Inferior parietal cortex (tissue), 1 donor: ENCODE results near the gene NT5DC3.
"Not testable (repeated sequence)": the region's sequence is repeated elsewhere in the genome, so short reads cannot be mapped to it uniquely, and the experiment has no call there.

ENCODE experiments used
- DNase-seq: peaks from one replicate; pipeline ENCODE4 v3.0.0-alpha.2; 2016; ENCODE audit errors: extremely low spot score

Gene NT5DC3

DNA sequence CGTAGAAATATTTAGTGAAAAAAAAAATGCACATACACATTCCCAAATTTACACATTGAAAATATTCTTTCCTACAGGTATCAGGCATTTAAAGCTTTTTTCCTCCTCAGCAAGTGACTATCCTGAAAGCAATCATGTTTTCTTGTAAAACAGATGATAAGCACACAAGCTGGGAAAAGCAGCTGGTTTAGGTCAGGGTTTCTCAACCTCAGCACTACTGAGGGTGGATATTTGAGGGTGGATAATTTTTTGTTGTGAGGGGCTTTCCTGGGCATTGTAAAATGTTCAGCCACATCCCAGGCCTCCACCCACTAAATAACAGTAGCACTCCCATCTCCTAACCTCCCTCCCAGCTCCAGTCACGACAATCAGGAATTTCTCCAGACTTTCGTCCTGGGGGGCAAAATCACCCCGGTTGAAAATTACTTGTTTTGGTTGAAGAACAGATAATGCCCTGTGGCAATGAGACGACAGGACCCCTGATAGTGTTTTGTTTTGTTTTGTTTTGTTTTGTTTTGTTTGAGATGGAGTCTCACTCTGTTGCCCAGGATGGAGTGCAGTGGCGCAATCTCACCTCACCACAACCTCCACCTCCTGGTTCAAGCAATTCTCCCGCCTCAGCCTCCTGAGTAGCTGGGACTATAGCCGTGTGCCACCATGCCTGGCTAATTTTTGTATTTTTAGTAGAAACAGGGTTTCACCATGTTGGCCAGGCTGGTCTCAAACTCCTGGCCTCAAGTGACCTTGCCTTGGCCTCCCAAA lies 15.0 kb upstream of the NT5DC3 start:
- no peak for DNase-seq

DNA sequence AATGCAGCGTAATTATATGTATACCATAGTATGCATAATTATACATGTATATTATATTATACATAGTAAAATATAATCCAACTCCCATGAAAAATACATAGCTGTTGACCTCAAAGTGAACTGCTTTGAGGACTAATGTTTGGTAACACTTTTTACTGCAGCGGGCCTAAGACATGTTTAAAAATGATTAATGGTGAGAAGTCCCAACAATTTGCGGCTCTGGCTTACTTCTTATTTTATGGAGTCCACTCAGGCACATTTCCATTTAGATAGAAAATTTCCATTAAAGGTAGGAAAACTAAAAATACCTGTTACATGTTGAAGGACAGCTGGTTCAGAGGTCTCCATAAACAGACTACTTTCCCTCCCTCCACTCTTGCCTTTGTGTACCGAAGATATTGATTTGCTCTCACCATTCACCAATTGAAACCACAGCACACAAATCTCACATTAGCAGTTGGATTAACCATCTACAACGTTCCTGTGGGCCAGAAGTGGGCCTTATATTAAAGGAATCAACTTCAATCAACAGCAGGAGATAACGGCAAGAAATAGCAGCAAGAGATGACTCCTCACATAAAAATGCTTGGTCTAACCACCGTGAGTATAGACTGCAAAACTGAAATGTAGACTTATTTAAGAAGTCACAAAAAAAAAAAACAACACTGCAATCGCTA lies 14.1 kb upstream of the NT5DC3 start:
- no peak for DNase-seq

DNA sequence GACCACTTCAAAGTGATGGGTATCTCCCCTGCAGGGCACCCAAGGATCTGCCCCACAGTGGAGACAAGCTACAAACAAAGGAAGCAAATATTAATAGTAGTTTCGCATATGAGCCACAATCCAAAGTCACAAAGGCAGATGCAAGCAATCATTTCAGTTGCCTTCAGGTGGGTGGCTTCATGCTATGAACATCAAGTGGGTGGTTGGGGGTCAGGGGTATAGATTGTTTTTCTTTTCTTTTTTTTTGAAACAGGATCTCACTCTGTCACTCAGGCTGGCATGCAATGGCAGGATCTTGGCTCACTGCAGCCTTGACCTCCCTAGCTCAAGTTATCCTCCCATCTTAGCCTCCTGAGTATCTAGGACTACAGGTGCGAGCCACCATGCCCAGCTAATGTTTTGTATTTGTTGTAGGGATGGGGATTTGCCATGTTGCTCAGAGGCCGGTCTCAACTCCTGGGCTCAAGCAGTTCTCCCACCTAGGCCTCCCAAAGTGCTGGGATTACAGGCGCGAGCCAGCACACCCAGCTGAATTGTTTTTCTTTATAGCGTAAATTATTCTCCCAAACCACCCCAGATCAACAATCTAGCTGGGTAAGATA lies 13.4 kb upstream of the NT5DC3 start:
- DNase-seq: no peak

DNA sequence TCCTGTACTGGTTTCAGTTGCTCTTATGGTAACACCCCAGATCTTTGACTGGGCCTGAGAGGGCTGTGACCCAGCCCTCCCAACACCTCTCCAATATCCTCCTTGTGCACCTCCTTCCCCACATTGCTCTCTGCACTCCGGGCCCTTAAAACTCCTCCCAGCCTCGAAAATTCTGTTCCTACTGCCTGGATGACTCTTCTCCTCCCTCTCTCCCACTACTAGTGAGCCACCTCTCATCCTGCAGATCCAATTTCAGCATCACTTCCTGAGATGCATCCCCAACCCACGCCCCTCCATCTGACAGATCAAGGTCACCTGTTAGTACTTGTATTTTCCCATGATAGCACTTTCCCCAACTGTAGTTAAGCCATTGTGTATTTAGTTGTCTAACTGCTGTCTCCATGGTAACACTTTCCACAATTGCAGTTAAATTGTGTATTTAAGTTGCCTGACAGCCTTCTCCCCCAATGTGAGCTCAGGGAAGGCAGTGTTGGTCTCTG lies 11.5 kb upstream of the NT5DC3 start:
- DNase-seq: no peak

DNA sequence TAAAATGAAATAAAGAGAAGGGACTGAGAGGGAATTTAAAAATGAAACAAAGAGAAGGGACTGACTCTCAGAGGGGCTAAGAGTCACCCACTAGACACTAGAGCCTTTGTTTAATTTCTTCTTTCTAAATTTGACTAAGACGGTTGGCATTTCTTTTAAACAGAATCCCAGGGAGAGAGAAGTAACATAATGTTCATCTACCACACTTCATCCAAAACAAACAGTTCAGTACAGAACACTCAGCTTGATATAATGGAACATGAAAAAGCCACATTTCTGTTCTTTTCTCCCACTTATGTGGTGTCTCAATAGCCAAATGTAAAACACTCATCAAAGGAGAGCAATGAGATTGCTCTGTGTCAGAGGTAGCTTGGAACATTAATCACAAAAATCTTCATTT lies 10.1 kb upstream of the NT5DC3 start:
- DNase-seq: no peak

DNA sequence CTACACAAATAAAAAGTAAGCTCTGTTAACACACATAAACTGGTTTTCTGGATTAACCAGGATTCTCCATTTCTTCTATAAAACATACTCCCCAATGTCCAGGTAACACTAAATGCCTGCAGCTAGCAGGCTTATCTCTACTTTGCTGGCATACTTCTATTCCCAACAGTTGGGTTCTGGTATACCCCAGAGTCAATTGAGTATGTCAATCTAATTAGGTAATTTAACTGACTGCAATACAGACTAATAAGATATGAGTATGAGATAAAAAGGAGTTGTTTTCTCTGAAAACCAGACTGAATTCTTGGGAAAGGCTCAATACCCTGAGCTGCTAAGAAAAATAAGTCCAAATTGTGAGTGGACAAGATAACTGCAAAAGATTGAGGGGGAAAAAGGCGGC lies 9.4 kb upstream of the NT5DC3 start:
- no peak for DNase-seq

DNA sequence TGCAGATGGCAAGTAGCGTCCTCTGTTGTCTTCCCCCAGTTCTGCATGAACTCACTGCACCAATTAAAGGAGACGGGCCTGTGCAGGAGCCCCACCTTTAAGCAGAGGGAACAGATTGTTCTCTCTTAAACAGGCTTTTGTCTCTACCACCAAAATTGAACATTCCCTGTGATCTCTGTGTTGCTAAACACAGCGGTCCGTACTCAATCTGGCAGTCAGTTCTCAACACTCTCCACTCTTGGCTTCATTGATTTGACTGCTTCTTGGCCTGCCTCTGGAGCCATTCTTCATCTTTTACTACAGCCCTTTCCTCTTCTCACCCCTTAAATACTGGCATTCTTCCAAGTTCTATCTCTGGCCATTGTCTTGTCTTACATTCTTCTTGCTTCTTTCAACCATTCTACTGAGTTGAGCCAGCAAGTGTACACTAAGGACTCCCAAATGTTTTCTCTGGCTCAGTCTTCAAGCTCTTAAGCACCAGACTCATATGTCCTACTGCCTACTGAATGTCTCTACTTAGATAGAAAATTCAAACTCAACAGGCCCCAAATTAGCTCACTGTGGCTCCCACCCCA lies 8.0 kb upstream of the NT5DC3 start:
- DNase-seq: no peak

DNA sequence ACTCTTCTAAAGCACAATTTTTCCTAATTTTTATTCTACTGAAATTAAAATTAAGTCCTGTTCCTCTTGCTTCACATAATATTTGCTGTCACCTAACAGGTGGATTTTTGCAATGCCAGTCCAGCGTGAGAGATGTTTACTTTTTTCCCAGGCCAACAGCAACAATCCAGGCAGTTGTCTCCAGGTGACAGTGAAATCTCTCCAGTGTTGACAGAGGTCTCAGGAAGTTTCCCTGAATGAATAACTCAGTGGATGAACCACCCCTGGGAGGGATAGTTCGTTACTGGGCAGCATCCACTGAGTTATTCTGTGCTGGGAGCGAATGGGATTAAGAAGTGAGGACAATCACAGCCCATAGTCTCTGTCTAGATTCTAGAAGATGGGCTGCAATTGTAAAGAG lies 7.1 kb upstream of the NT5DC3 start:
- DNase-seq: no peak

DNA sequence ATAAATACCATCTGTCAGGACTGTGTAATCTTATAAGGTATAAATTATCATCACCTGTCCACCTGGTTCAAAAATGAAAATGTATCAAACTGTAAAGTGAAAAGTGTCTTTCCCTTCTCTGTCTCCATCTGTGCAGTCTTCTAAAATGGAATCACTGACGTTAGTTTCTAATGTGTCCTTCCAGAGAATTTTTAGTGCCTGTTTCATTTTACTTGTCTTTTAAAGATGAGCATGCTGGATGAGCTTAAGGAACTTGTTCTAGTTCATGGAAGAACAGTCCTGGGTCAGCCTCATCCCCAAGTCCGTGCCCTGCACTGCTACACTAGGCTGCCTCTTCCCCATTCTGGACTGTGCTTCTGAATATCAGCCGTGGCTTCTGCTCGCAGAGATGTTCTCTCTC lies 5.4 kb upstream of the NT5DC3 start:
- DNase-seq: no peak

DNA sequence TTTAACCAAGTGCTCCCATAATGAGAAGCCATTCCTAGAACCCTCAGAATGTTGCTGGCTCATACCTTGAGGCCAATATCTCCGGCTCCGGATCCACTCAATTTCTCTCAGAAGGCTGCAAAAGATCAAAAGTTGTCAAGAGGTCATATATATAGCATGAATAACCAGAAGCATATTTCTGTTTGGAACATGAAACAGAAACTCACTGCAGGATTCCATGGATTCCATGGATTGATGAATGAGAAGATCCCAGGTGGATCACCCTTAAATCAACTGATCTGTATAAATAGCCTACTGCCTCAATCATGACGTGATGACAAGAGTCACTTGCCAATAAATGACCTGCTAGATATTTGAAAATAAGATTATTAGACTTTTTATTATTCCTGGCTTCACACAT lies 3.3 kb upstream of the NT5DC3 start:
- DNase-seq: no peak

DNA sequence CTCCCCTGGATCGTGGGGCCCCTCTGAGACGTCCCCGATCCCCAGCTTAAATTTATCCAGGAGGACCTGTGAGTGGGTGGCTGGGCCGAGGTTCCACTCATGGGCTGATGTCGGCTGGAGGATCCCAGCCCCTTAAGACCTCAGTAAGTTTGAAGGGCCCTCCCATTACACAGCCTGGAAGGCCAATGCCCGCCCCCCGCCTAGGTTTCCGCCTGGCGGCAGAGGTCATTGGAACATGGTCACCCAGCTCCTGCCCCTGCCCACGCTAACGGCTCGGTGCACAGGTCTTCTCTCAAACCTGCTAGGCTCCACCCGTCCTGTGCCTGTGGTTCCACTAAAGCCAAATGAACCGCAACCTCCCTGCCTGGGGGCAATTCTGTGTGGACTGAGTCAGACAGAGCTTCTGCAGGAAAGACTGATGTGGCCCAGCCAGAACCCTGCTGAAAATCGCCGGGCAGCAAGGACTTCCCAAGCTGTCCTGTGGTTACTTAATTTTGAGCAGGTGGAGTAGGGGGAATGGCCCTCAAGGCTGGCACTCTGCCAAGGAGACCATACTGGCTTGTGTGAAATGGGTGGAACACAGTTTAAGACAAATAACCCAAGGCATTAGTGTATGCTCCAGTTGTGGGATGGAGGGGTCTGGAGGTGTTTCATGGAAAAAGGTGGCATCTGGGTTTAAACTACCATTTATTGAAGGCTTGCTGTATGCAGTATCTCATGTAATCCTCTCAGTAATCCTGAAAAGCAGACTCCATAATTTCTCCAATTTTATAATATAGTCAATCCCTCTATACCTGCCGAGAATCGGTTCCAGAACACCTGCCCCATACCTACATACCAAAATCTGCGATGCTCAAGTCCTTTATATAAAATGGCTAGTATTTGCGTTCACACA lies 903 bp upstream of the NT5DC3 start:
- DNase-seq: no peak

DNA sequence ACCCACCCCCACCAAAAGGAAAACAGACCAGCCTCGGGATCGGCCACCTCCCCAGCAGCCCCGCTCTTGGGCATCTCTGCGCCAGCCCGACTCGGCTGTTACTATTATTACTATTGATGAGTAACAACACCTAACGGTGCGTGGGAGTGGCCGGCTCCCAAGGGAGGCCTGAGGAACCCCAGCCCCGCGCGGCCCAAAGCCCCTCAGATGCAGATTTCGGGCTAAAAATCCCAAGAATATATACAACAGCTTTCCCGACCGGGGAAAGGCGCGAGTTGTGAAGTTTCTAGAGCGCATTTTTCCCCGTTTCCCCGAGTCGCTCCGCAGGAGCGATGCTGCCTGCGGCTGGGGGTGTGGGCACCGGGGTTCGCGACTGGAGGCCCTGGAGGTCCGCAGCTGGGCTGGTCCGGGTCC lies 565 bp downstream of the NT5DC3 start:
- no peak for DNase-seq

DNA sequence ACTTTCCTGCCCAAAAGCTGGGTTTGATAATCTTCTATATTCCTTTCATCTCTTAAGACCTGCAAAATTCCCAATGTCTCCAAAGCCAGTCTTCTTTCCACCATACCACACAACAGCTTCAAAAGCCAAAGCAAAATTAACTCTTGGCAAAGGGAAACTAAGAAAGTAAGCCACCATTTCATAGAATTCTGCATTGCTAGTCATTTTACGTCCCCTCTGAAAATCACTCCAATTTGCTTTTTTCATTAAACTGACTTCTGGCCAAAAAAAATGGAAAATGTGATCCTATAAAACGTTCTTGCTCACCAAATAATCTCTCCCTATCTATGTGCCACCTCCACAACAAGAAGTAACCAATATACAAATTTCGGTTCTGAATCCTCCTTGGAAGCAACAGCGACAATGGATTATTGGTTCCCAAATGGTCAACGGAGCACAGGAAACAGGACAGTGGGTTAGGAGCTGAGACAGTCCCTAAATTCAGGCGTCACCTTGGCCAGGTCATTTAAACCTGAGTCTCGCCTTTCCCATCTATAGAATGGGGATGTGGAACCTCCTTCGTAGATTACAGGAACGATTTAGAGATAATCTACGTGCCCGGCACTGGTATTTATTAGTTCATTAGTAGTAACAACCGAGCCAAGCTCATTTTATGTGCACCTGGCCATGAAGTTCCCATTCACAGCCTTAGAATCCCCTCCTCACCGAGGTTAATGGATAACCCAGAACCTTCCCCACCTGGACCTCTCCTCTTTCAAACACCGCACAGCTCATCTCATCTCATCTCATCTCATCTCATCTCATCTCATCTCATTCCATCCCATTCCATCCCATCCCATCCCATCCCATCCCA lies 1.2 kb downstream of the NT5DC3 start:
- no peak for DNase-seq

DNA sequence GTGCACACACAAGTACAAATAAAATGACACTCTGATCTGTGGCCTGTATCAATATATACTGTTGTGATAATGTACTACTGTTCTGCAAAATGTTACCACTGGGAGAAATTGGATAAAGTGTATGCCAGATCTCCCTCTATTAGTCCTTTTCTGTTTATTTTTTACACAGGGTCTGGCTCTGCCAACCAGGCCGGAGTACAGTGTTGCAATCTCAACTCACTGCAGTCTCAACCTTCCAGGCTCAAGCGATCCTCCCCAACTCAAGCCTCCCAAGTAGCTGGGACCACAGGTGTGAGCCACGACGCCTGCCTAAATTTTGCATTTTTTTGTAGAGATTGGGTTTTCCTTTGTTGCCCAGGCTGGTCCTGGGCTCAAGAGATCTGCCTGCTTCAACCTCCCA lies 1.9 kb downstream of the NT5DC3 start:
- no peak for DNase-seq

DNA sequence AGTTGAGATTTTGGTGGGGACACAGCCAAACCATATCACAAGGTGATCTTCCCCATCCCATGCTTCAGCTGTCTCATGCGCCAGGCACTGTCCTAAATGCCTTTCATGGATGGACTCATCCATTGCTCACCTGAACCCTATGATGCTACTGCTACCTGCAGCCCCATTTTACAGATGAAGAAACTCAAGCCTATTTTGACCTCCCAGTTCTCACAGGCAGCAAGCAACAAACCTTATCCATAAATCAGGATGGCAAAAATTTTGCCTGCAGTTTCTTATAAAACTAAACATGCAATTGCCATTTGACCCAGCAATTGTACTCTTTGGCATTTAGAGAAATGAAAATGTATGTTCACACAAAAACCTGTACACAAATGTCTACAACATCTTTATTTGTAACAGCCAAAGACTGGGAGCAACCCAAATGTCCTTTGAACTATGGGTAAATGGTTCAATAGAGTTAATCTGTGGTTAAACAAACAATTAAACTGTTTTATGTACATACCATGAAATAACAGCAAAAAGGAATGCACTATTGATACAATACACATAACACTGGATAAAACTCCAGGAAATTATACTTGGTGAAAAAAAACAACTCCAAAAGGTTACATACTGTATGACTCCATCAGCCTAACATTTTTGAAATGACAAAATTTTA lies 2.6 kb downstream of the NT5DC3 start:
- no peak for DNase-seq

DNA sequence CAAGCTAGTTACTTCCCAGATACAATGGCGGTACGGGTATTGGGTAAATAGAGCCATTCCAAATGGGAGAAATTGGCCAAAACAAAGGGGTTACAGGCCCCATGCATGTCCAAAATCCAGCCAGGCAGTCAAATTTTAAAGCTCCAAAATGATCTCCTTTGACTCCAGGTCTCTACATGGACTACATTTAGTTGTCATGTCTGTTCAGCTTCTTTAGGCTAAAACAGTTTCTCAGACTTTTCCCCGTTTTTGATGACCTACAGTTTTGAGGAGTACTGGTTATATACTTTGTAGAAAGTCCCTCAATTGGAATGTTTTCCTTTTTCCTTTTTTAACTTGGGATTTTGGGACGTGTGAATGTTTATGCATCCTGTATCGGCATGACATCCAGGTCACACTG lies 4.7 kb downstream of the NT5DC3 start:
- DNase-seq: no peak

DNA sequence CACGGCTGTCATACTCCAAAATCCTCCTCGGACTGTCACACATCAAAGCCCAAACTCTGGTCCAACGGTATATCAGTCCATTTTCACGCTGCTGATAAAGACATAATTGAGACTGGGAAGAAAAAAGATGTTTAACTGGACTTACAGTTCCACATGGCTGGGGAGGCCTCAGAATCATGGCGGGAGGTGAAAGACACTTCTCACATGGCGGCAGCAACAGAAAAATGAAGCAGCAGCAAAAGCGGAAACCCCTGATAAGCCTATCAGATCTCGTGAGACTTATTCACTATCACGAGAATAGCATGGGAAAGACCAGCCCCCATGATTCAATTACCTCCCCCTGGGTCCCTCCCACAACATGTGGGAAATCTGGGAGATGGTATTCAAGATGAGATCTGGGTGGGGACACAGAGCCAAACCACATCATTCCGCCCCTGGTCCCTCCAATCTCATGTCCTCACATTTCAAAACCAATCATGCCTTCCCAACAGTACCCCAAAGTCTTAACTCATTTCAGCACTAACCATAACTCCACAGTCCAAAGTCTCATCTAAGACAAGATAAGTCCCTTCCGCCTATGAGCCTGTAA lies 5.2 kb downstream of the NT5DC3 start:
- DNase-seq: not testable (repeated sequence)

DNA sequence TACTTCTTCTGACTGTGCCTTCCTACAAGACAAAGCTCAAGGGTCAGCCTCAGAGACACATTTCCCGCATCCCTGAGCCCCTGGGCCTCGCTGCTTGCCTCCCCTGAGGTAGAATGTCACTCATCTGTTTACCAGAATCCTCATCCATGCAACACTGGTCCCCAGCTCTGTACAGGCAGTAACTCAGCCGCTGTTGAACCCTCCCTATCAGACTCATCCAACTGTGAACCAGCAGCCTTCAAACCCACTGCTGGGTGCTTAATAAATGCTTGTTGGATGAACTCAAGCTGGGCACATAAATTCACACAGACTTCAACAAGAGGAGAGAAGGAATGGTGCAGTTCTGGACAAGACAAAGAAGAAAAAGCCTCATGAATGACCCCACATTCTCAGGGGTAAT lies 6.1 kb downstream of the NT5DC3 start:
- DNase-seq: no peak

DNA sequence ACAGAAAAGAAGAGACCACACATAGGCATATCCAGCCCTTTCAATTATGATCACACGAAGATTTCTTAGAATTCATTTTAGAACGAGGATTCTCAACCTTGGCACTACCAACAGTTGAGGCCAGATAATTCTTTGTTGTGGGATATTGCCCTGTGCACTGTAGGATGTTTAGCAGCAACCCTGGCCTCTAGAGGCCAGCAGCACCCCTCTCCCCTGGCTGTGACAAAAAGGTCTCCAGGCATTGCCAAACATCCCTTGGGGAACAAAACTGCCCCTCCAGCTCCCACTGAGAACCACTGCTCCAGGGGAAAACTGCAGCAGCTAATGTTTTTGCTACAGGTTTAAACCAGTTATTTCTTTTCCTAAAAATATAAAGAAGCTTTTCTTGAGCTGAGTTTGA lies 7.1 kb downstream of the NT5DC3 start:
- DNase-seq: no peak
